WTC11 (cell line): ENCODE data around the gene GHR. TPM values are rescaled to one million over a fixed set of nuclear protein-coding genes. Genes with fewer than 3 reads are reported as not detected.

ENCODE experiments used
- ATAC-seq: fragments of 200-7000 bp; cut with Tn5 transposase; 2 replicates; pipeline ENCODE4 v1.10.0; 2021; ENCODE audit warnings: mild to moderate bottlenecking, moderate library complexity
- CTCF ChIA-PET: fragments of 300-600 bp; sonication (Branson Sonifier 250); formaldehyde crosslinking; loops from one replicate; lab custom pipeline; 2021; ENCODE audit warnings: antibody characterized with exemption; lab: Charles Lee
- POLR2A ChIA-PET: fragments of 350-600 bp; sonication (Branson Sonifier 250); formaldehyde crosslinking; loops from one replicate; lab custom pipeline; 2021; ENCODE audit warnings: antibody characterized with exemption; lab: Charles Lee
- DNase-seq: peaks from one replicate; pipeline ENCODE4 v3.0.0; 2021; ENCODE audit warnings: low spot score
- H3K27ac Mint-ChIP-seq: 2 replicates; pipeline ENCODE4 v1.8.0; 2021; ENCODE audit warnings: mixed read lengths
- H3K27me3 Mint-ChIP-seq: 2 replicates; pipeline ENCODE4 v1.8.0; 2021; ENCODE audit warnings: low read depth, mild to moderate bottlenecking, moderate library complexity, mixed read lengths
- H3K36me3 Mint-ChIP-seq: 2 replicates; pipeline ENCODE4 v1.8.0; 2021; ENCODE audit warnings: mixed read lengths
- H3K4me1 Mint-ChIP-seq: 2 replicates; pipeline ENCODE4 v1.8.0; 2022; ENCODE audit warnings: mixed read lengths
- H3K4me3 Mint-ChIP-seq: 2 replicates; pipeline ENCODE4 v1.8.0; 2021; ENCODE audit warnings: mild to moderate bottlenecking, moderate library complexity, mixed read lengths
- H3K9me3 Mint-ChIP-seq: 2 replicates; pipeline ENCODE4 v1.8.0; 2021; ENCODE audit warnings: mixed read lengths
- CBFB ChIP-seq: sonication (generic); formaldehyde crosslinking; IDR thresholded peaks from 2 replicates; pipeline ENCODE4 v1.8.1; 2022; ENCODE audit warnings: mild to moderate bottlenecking, low read depth, missing genetic modification reagents
- ELF4 ChIP-seq: sonication (generic); formaldehyde crosslinking; IDR thresholded peaks from 2 replicates; pipeline ENCODE4 v1.8.1; 2022; ENCODE audit warnings: low read depth, mild to moderate bottlenecking, moderate library complexity, missing genetic modification reagents
- FOXK1 ChIP-seq: sonication (generic); formaldehyde crosslinking; IDR thresholded peaks from 2 replicates; pipeline ENCODE4 v1.8.0; 2022; ENCODE audit warnings: mild to moderate bottlenecking, moderate library complexity, missing genetic modification reagents
- GABPB1 ChIP-seq: sonication (generic); formaldehyde crosslinking; IDR thresholded peaks from 2 replicates; pipeline ENCODE4 v1.8.1; 2023; ENCODE audit warnings: mild to moderate bottlenecking, missing genetic modification reagents
- JUN ChIP-seq: sonication (generic); formaldehyde crosslinking; IDR thresholded peaks from 2 replicates; pipeline ENCODE4 v1.8.0; 2023; ENCODE audit warnings: mild to moderate bottlenecking, missing genetic modification reagents
- KAT7 ChIP-seq: sonication (generic); formaldehyde crosslinking; IDR thresholded peaks from 2 replicates; pipeline ENCODE4 v1.8.1; 2023; ENCODE audit warnings: missing genetic modification reagents, mild to moderate bottlenecking, borderline replicate concordance
- MYBL2 ChIP-seq: sonication (generic); formaldehyde crosslinking; IDR thresholded peaks from 2 replicates; pipeline ENCODE4 v1.8.1; 2023; ENCODE audit warnings: mild to moderate bottlenecking, moderate library complexity, missing genetic modification reagents
- NFATC4 ChIP-seq: fragments of 250-450 bp; sonication (Bioruptor Pico); IDR thresholded peaks from 2 replicates; pipeline ENCODE4 v1.9.0; 2021; ENCODE audit warnings: mild to moderate bottlenecking
- SMAD4 ChIP-seq: sonication (generic); formaldehyde crosslinking; IDR thresholded peaks from 2 replicates; pipeline ENCODE4 v1.8.0; 2022; ENCODE audit warnings: mild to moderate bottlenecking, missing genetic modification reagents
- SP1 ChIP-seq: sonication (generic); formaldehyde crosslinking; conservative IDR thresholded peaks from 2 replicates; pipeline ENCODE4 v1.8.1; 2022; ENCODE audit warnings: missing genetic modification reagents
- TCF7 ChIP-seq: sonication (generic); formaldehyde crosslinking; IDR thresholded peaks from 2 replicates; pipeline ENCODE4 v1.8.0; 2022; ENCODE audit warnings: mild to moderate bottlenecking, low read depth, missing genetic modification reagents, moderate library complexity
- ZNF671 ChIP-seq: fragments of 250-450 bp; sonication (Bioruptor Pico); IDR thresholded peaks from 2 replicates; pipeline ENCODE4 v1.8.0; 2021; ENCODE audit warnings: mild to moderate bottlenecking
- total RNA-seq: library from RNA; stranded (reverse); gene quantifications from 3 replicates; pipeline ENCODE4 v1.2.3, GENCODE V29; 2021
- TF ChIP-seq, protein P1 (sequence below): sonication (generic); formaldehyde crosslinking; IDR thresholded peaks from 2 replicates; pipeline ENCODE4 v1.8.1; 2023; ENCODE audit warnings: mild to moderate bottlenecking, moderate library complexity, missing genetic modification reagents
- TF ChIP-seq, protein P2 (sequence below): sonication (generic); formaldehyde crosslinking; IDR thresholded peaks from 2 replicates; pipeline ENCODE4 v1.8.1; 2023; ENCODE audit warnings: mild to moderate bottlenecking, missing genetic modification reagents, moderate library complexity
- TF ChIP-seq, protein P3 (sequence below): fragments of 250-450 bp; sonication (Bioruptor Pico); conservative IDR thresholded peaks from 2 replicates; pipeline ENCODE4 v1.9.0; 2021; ENCODE audit warnings: mild to moderate bottlenecking
- TF ChIP-seq, protein P4 (sequence below): fragments of 250-450 bp; sonication (Bioruptor Pico); IDR thresholded peaks from 2 replicates; pipeline ENCODE4 v1.9.0; 2021; ENCODE audit warnings: mild to moderate bottlenecking
- TF ChIP-seq, protein P5 (sequence below): sonication (generic); formaldehyde crosslinking; IDR thresholded peaks from 2 replicates; pipeline ENCODE4 v1.8.1; 2022; ENCODE audit warnings: missing genetic modification reagents, borderline replicate concordance
- TF ChIP-seq, protein P6 (sequence below): fragments of 250-450 bp; sonication (Bioruptor Pico); IDR thresholded peaks from 2 replicates; pipeline ENCODE4 v1.8.0; 2021; ENCODE audit warnings: mild to moderate bottlenecking
- TF ChIP-seq, protein P7 (sequence below): sonication (generic); formaldehyde crosslinking; IDR thresholded peaks from 2 replicates; pipeline ENCODE4 v1.8.1; 2022; ENCODE audit warnings: mild to moderate bottlenecking, missing genetic modification reagents, moderate library complexity, borderline replicate concordance

Gene GHR
- total RNA-seq, 1 experiment from 2014 or later, result 0.57 TPM

DNA sequence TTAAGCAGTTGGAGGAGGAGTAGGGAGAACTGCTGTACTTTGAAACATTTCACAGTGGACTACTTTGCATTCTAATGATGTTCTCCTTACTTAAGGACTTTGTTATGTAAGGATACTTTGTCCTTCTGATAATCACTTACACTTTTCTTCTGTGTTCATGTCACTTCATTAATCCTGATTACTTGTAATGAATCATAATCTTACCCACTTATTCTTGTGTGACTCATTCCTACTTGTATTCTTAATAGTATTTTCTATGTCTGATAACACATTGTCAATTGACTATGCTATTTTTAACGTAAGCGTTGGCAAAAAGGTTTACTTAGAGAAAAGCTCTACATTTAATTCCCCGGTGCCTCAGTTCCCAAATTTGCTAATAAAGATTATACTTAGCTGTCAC is 63.8 kb downstream of the GHR start:
- peaks cover 18% of the 10 kb centered on the region for H3K9me3 Mint-ChIP-seq
- TF ChIP-seq SMAD4 (no peak), SP1 (CRISPR knock-in tag) (no peak), NFATC4 (CRISPR knock-in tag) (no peak), MYBL2 (no peak), FOXK1 (no peak), GABPB1 (no peak)
- TF ChIP-seq, protein P1, sequence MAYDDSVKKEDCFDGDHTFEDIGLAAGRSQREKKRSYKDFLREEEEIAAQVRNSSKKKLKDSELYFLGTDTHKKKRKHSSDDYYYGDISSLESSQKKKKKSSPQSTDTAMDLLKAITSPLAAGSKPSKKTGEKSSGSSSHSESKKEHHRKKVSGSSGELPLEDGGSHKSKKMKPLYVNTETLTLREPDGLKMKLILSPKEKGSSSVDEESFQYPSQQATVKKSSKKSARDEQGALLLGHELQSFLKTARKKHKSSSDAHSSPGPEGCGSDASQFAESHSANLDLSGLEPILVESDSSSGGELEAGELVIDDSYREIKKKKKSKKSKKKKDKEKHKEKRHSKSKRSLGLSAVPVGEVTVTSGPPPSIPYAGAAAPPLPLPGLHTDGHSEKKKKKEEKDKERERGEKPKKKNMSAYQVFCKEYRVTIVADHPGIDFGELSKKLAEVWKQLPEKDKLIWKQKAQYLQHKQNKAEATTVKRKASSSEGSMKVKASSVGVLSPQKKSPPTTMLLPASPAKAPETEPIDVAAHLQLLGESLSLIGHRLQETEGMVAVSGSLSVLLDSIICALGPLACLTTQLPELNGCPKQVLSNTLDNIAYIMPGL (CRISPR knock-in tag), result no peak
- TF ChIP-seq, protein P2, sequence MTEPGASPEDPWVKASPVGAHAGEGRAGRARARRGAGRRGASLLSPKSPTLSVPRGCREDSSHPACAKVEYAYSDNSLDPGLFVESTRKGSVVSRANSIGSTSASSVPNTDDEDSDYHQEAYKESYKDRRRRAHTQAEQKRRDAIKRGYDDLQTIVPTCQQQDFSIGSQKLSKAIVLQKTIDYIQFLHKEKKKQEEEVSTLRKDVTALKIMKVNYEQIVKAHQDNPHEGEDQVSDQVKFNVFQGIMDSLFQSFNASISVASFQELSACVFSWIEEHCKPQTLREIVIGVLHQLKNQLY (CRISPR knock-in tag), result no peak
- POLR2A ChIA-PET, result no interaction called here
- no peak for DNase-seq
- peaks cover 14% of the 10 kb centered on the region for H3K4me1 Mint-ChIP-seq
- H3K27ac Mint-ChIP-seq, result no peak overlapping the region
- no peaks in the 10 kb centered on the region; the same call in 1 of the 2 replicates for H3K27me3 Mint-ChIP-seq
- no peak for ATAC-seq
- no peak overlapping the region for H3K4me3 Mint-ChIP-seq
- peaks cover 15% of the 10 kb centered on the region for H3K36me3 Mint-ChIP-seq
- CTCF ChIA-PET, result no interaction called here

DNA sequence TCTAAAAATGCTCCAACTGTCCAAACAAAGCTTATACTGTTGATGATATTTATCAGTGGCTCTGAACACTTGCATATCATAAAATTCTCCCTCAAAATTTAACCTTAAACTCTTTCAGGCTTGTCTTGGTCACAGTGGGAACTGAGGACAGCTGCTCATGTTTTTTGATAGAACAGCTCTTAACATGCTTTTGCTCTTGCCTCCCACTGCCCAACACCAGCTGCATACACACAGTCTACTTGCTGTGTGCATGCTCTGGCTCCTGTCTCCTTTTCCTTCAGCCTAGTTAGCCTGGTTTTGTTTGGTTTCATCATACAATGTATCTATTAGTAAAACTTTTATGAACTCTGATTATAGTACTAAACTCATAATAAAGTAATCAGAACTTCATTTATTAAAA is 64.6 kb downstream of the GHR start:
- Mint-ChIP-seq H3K4me3 (no peak overlapping the region), H3K9me3 (peaks cover 15% of the 10 kb centered on the region), H3K36me3 (peaks cover 9% of the 10 kb centered on the region), H3K27ac (no peak overlapping the region), H3K4me1 (peaks cover 19% of the 10 kb centered on the region), H3K27me3 (no peaks in the 10 kb centered on the region; the same call in 1 of the 2 replicates)
- CTCF ChIA-PET, result no interaction called here
- no peak for ATAC-seq
- POLR2A ChIA-PET, result no interaction called here
- no peak for DNase-seq
- no peak for TF ChIP-seq CBFB (CRISPR knock-in tag)

DNA sequence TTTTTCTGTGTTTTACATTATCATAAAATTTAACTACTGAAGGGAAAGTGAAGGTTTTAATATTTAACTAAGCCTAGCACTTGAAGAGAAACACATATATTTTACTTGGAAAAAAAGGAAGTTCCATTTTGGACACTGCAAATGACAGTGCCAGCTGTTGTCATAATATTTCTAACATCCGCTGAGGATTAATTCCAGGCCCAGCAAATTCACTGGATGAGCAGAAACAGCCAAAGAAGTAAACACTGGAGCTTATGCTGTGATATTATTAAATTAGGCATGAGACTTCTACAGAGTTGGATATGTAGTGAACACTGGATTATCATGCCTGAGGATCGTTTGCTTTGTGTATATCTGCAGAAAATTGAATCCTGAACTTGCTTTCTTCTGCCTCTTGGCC is 67.6 kb downstream of the GHR start:
- DNase-seq (no peak), ATAC-seq (no peak)
- no peak overlapping the region for H3K27ac Mint-ChIP-seq
- no peaks in the 10 kb centered on the region for H3K36me3 Mint-ChIP-seq
- peaks cover 27% of the 10 kb centered on the region for H3K4me1 Mint-ChIP-seq
- H3K27me3 Mint-ChIP-seq, result no peaks in the 10 kb centered on the region; the same call in 1 of the 2 replicates
- no peak overlapping the region for H3K4me3 Mint-ChIP-seq
- H3K9me3 Mint-ChIP-seq, result peaks cover 5% of the 10 kb centered on the region
- POLR2A ChIA-PET, result no interaction called here
- CTCF ChIA-PET, result no interaction called here
- no peak for TF ChIP-seq ZNF671 (CRISPR knock-in tag)
- no peak for TF ChIP-seq KAT7
- no peak for TF ChIP-seq ELF4 (CRISPR knock-in tag)
- no peak for TF ChIP-seq TCF7 (CRISPR knock-in tag)
- TF ChIP-seq, protein P3, sequence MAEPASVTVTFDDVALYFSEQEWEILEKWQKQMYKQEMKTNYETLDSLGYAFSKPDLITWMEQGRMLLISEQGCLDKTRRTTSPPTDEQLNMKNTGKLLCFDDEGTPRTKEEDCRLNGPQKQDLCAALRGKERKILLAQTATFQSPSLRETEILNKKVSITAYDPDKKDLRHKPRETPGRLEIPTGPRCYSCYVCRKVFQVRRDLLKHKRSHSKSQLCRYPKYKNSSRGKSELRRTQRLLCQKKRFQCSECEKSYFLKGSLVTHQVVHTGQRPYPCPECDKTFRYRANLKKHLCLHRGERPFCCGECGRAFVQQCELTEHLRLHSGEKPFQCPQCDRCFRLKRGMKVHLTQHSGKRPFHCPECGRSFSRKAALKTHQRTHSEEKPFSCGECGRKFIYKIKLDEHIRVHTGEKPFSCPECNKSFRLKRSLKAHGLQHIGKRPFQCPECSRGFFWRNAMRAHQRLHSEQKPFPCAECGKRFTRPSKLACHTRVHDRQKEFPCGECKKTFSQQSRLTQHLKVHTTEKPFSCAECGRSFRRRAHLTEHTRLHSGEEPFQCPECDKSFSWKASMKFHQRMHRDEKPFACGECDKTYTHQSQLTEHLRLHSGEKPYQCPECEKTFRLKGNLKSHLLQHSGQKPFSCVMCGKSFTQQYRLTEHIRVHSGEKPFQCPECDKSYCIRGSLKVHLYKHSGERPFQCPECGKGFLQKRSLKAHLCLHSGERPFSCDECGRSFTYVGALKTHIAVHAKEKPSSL (CRISPR knock-in tag), result no peak
- TF ChIP-seq, protein P4, sequence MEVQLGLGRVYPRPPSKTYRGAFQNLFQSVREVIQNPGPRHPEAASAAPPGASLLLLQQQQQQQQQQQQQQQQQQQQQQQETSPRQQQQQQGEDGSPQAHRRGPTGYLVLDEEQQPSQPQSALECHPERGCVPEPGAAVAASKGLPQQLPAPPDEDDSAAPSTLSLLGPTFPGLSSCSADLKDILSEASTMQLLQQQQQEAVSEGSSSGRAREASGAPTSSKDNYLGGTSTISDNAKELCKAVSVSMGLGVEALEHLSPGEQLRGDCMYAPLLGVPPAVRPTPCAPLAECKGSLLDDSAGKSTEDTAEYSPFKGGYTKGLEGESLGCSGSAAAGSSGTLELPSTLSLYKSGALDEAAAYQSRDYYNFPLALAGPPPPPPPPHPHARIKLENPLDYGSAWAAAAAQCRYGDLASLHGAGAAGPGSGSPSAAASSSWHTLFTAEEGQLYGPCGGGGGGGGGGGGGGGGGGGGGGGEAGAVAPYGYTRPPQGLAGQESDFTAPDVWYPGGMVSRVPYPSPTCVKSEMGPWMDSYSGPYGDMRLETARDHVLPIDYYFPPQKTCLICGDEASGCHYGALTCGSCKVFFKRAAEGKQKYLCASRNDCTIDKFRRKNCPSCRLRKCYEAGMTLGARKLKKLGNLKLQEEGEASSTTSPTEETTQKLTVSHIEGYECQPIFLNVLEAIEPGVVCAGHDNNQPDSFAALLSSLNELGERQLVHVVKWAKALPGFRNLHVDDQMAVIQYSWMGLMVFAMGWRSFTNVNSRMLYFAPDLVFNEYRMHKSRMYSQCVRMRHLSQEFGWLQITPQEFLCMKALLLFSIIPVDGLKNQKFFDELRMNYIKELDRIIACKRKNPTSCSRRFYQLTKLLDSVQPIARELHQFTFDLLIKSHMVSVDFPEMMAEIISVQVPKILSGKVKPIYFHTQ (CRISPR knock-in tag), result no peak
- TF ChIP-seq, protein P5, sequence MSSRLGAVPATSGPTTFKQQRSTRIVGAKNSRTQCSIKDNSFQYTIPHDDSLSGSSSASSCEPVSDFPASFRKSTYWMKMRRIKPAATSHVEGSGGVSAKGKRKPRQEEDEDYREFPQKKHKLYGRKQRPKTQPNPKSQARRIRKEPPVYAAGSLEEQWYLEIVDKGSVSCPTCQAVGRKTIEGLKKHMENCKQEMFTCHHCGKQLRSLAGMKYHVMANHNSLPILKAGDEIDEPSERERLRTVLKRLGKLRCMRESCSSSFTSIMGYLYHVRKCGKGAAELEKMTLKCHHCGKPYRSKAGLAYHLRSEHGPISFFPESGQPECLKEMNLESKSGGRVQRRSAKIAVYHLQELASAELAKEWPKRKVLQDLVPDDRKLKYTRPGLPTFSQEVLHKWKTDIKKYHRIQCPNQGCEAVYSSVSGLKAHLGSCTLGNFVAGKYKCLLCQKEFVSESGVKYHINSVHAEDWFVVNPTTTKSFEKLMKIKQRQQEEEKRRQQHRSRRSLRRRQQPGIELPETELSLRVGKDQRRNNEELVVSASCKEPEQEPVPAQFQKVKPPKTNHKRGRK (CRISPR knock-in tag), result no peak
- no peak for TF ChIP-seq SP1 (CRISPR knock-in tag)
- TF ChIP-seq MYBL2, result no peak
- TF ChIP-seq, protein P6, sequence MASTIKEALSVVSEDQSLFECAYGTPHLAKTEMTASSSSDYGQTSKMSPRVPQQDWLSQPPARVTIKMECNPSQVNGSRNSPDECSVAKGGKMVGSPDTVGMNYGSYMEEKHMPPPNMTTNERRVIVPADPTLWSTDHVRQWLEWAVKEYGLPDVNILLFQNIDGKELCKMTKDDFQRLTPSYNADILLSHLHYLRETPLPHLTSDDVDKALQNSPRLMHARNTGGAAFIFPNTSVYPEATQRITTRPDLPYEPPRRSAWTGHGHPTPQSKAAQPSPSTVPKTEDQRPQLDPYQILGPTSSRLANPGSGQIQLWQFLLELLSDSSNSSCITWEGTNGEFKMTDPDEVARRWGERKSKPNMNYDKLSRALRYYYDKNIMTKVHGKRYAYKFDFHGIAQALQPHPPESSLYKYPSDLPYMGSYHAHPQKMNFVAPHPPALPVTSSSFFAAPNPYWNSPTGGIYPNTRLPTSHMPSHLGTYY (CRISPR knock-in tag), result no peak
- TF ChIP-seq JUN, result no peak
- TF ChIP-seq, protein P7, sequence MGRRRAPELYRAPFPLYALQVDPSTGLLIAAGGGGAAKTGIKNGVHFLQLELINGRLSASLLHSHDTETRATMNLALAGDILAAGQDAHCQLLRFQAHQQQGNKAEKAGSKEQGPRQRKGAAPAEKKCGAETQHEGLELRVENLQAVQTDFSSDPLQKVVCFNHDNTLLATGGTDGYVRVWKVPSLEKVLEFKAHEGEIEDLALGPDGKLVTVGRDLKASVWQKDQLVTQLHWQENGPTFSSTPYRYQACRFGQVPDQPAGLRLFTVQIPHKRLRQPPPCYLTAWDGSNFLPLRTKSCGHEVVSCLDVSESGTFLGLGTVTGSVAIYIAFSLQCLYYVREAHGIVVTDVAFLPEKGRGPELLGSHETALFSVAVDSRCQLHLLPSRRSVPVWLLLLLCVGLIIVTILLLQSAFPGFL, result no peak
- TF ChIP-seq, all 79 proteins: peak for 0
